Esophagus squamous epithelium (tissue), 4 donors: ENCODE data around the gene TMEM140.

ENCODE experiments used
- CTCF ChIP-seq, 6 experiments: fragments of 450-650 bp in 4 of 6; fragments of 200-600 bp in 2 of 6; sonication (generic) in 2 of 6; IDR thresholded peaks; one replicate each; pipeline ENCODE4 v1.5.1; 2016 to 2019; ENCODE audit warnings: antibody characterized with exemption in 6 of 6, mild to moderate bottlenecking in 4 of 6, moderate library complexity in 4 of 6
- POLR2A ChIP-seq, 4 donors: fragments of 450-650 bp; IDR thresholded peaks; one replicate each; pipeline ENCODE4 v1.6.1; 2017; ENCODE audit warnings: antibody characterized with exemption in 4 of 4, mild to moderate bottlenecking in 4 of 4, moderate library complexity in 3 of 4

GRCh38 chr7:135197906-135198655 is 50.2 kb downstream of the TMEM140 start:
- TF ChIP-seq POLR2A (IDR thresholded peaks at IDR 0.05) (no peak), CTCF (IDR thresholded peaks at IDR 0.05) (no peak)
